Hepatocyte (in vitro differentiated cells): ENCODE measurements around the gene VRK1. TPM values are rescaled to one million over a fixed set of nuclear protein-coding genes. Genes with fewer than 3 reads are reported as not detected.

Source experiments
- DNase-seq: peaks from one replicate; pipeline ENCODE4 v3.0.0-alpha.2; 2016; ENCODE audit warnings: low spot score
- H2AFZ ChIP-seq: fragments of 200-600 bp; sonication (generic); 2 replicates; pipeline ENCODE4 v1.6.0; 2016; ENCODE audit warnings: antibody characterized with exemption, mild to moderate bottlenecking
- H3K27ac ChIP-seq: fragments of 200-600 bp; sonication (generic); 2 replicates; pipeline ENCODE4 v1.5.1; 2016; ENCODE audit warnings: mild to moderate bottlenecking
- H3K27me3 ChIP-seq: fragments of 200-600 bp; sonication (generic); 2 replicates; pipeline ENCODE4 v1.6.1; 2016
- H3K36me3 ChIP-seq: fragments of 200-600 bp; sonication (generic); replicated peaks from 2 replicates; pipeline ENCODE4 v1.5.1; 2016; ENCODE audit warnings: low read depth; ENCODE audit not compliant: insufficient read depth
- H3K4me1 ChIP-seq: fragments of 200-600 bp; sonication (generic); 2 replicates; pipeline ENCODE4 v1.5.1; 2016; ENCODE audit warnings: mild to moderate bottlenecking, moderate library complexity; ENCODE audit not compliant: insufficient read depth
- H3K4me2 ChIP-seq: fragments of 200-600 bp; sonication (generic); 2 replicates; pipeline ENCODE4 v1.6.0; 2016
- H3K4me3 ChIP-seq: fragments of 200-600 bp; sonication (generic); 2 replicates; pipeline ENCODE4 v1.5.1; 2016; ENCODE audit warnings: mild to moderate bottlenecking
- H3K79me2 ChIP-seq: fragments of 200-600 bp; sonication (generic); 2 replicates; pipeline ENCODE4 v1.6.0; 2017; ENCODE audit warnings: mild to moderate bottlenecking
- H3K9me2 ChIP-seq: fragments of 200-600 bp; sonication (generic); replicated peaks from 2 replicates; pipeline ENCODE4 v1.6.0; 2017; ENCODE audit warnings: mild to moderate bottlenecking; ENCODE audit not compliant: insufficient read depth
- H3K9me3 ChIP-seq: fragments of 200-600 bp; sonication (generic); 2 replicates; pipeline ENCODE4 v1.5.1; 2016; ENCODE audit warnings: low read depth, mild to moderate bottlenecking
- H4K20me1 ChIP-seq: fragments of 200-600 bp; sonication (generic); 2 replicates; pipeline ENCODE4 v1.6.0; 2016; ENCODE audit warnings: mild to moderate bottlenecking; ENCODE audit not compliant: insufficient read depth, poor library complexity, severe bottlenecking
- EZH2 ChIP-seq: fragments of 200-600 bp; sonication (generic); IDR thresholded peaks from 2 replicates; pipeline ENCODE4 v1.6.1; 2016; ENCODE audit warnings: antibody characterized with exemption, mild to moderate bottlenecking, borderline replicate concordance
- EZH2phosphoT487 ChIP-seq: fragments of 200-600 bp; sonication (generic); IDR thresholded peaks from one replicate; pipeline ENCODE4 v1.6.1; 2018; ENCODE audit warnings: antibody characterized with exemption, mild to moderate bottlenecking, low read depth, moderate library complexity; ENCODE audit not compliant: unreplicated experiment, severe bottlenecking
- WGBS: methylation state at CpG from one replicate; pipeline ENCODE4 v1.1.6; 2016; ENCODE audit warnings: low lambda C conversion rate; ENCODE audit errors: missing lambda C conversion rate; 5-methylcytosine and 5-hydroxymethylcytosine counted together
- polyA plus RNA-seq: library from polyadenylated mRNA; unstranded; fragments of >200 nt; fragmentation: Nextera tagmentation; extraction: Ambion mirVana; gene quantifications from 2 replicates; pipeline ENCODE4 v1.2.1, GENCODE V29; 2016
- total RNA-seq: library from RNA; depleted of rRNA; stranded (reverse); fragments of >200 nt; gene quantifications from 2 replicates; pipeline ENCODE4 v1.2.3, GENCODE V29; 2014
- TF ChIP-seq, protein P1 (sequence below): fragments of 200-600 bp; sonication (generic); IDR thresholded peaks from 2 replicates; pipeline ENCODE4 v1.5.1; 2016; ENCODE audit warnings: antibody characterized with exemption, mild to moderate bottlenecking; ENCODE audit not compliant: poor library complexity

Gene VRK1
- total and polyA plus RNA-seq, 2 experiments from 2014 or later = 16.5 to 21.5 TPM

DNA sequence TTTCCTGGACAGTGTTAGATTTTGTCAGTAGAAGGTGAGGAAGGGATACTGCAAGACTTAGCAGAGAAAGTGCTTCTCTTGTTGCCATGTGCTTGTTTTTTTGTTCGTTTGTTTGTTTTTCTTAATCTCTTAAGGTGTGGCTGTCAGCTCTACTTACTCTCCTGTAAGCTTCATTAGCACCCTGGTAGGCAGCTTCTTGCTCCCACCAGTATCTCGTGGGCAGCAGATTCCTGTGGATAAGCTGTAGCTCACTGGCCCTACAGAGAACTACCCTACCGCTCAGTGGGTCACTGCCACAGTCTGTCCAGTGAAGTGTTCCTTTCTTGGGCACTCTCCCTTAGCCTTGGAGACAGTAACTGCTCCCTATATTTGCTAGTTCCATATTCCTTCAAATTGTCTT, 30.1 kb downstream of the VRK1 start:
- H3K4me3 ChIP-seq = no peak overlapping the region
- H3K9me2 ChIP-seq = no peaks in the 10 kb centered on the region
- H4K20me1 ChIP-seq = no peaks in the 10 kb centered on the region
- no peak overlapping the region for H2AFZ ChIP-seq
- H3K79me2 ChIP-seq = peaks cover 43% of the 10 kb centered on the region
- TF ChIP-seq EZH2phosphoT487 = no peak
- TF ChIP-seq EZH2 = no peak
- TF ChIP-seq, protein P1, sequence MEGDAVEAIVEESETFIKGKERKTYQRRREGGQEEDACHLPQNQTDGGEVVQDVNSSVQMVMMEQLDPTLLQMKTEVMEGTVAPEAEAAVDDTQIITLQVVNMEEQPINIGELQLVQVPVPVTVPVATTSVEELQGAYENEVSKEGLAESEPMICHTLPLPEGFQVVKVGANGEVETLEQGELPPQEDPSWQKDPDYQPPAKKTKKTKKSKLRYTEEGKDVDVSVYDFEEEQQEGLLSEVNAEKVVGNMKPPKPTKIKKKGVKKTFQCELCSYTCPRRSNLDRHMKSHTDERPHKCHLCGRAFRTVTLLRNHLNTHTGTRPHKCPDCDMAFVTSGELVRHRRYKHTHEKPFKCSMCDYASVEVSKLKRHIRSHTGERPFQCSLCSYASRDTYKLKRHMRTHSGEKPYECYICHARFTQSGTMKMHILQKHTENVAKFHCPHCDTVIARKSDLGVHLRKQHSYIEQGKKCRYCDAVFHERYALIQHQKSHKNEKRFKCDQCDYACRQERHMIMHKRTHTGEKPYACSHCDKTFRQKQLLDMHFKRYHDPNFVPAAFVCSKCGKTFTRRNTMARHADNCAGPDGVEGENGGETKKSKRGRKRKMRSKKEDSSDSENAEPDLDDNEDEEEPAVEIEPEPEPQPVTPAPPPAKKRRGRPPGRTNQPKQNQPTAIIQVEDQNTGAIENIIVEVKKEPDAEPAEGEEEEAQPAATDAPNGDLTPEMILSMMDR = no peak
- no peak for DNase-seq
- 35% methylated on average over 3 of the region's 3 CpGs for WGBS
- no peak overlapping the region for H3K27ac ChIP-seq
- no peak overlapping the region for H3K4me2 ChIP-seq
- H3K27me3 ChIP-seq = no peaks in the 10 kb centered on the region
- H3K9me3 ChIP-seq = no peaks in the 10 kb centered on the region
- H3K36me3 ChIP-seq = no peaks in the 10 kb centered on the region
- H3K4me1 ChIP-seq = no peaks in the 10 kb centered on the region

DNA sequence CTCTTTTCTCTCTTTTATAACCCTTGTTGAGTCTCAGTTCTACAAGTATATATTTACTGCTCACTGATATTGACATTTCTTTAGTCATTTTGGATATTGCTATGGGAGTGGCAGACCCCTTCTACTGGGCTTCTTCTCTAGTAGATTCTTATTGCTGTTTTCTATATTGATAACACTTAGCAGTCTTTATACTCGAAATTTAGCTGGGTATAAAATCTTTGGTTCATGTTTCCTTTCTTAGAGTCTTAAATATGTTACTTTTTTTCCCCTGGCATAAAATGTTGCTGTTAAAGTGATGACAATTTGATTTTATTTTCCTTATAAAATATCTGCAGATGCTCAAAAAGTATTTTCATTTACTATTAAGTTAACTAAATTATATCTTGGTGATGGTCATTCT, 32.6 kb downstream of the VRK1 start:
- no peaks in the 10 kb centered on the region for H3K27me3 ChIP-seq
- H3K9me3 ChIP-seq = no peaks in the 10 kb centered on the region
- no peak overlapping the region for H3K27ac ChIP-seq
- 95% methylated on average over 1 of the region's 1 CpG for WGBS
- no peaks in the 10 kb centered on the region for H4K20me1 ChIP-seq
- no peak for DNase-seq
- H3K79me2 ChIP-seq = peaks cover 31% of the 10 kb centered on the region
- H3K4me1 ChIP-seq = no peaks in the 10 kb centered on the region
- TF ChIP-seq EZH2 = no peak
- TF ChIP-seq, protein P1 = no peak
- no peak for TF ChIP-seq EZH2phosphoT487
- no peaks in the 10 kb centered on the region for H3K36me3 ChIP-seq
- no peaks in the 10 kb centered on the region for H3K9me2 ChIP-seq
- H3K4me2 ChIP-seq = no peak overlapping the region
- H2AFZ ChIP-seq = no peak overlapping the region
- H3K4me3 ChIP-seq = no peak overlapping the region

DNA sequence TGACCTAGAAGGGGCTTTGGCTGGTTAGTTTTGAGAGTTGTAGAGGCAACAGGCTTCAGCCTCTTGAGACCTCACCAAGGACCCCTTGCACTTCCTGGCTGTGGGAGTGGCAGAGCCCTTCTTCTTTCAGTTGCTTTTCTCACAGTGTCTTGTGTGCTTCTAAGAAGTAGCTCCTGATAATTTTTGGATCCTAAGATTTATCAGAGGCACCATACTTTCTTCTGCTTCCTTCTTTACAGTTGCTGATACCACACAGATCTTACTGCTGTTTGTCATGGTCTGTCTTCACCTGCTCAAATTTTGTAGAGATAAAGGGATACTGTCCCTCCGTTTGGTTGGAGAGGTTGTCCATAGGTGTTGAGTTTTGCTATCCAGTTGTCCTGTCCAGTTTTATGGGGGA, 33.8 kb downstream of the VRK1 start:
- H3K4me3 ChIP-seq = no peak overlapping the region
- no peak overlapping the region for H3K4me2 ChIP-seq
- H3K27me3 ChIP-seq = no peaks in the 10 kb centered on the region
- 45% methylated on average over 1 of the region's 1 CpG for WGBS
- H3K4me1 ChIP-seq = no peaks in the 10 kb centered on the region
- H3K36me3 ChIP-seq = no peaks in the 10 kb centered on the region
- no peaks in the 10 kb centered on the region for H3K9me2 ChIP-seq
- no peaks in the 10 kb centered on the region for H4K20me1 ChIP-seq
- H2AFZ ChIP-seq = no peak overlapping the region
- DNase-seq = no peak
- no peaks in the 10 kb centered on the region for H3K9me3 ChIP-seq
- TF ChIP-seq EZH2phosphoT487 (no peak), EZH2 (no peak)
- TF ChIP-seq, protein P1 = no peak
- no peak overlapping the region for H3K27ac ChIP-seq
- H3K79me2 ChIP-seq = peaks cover 27% of the 10 kb centered on the region

DNA sequence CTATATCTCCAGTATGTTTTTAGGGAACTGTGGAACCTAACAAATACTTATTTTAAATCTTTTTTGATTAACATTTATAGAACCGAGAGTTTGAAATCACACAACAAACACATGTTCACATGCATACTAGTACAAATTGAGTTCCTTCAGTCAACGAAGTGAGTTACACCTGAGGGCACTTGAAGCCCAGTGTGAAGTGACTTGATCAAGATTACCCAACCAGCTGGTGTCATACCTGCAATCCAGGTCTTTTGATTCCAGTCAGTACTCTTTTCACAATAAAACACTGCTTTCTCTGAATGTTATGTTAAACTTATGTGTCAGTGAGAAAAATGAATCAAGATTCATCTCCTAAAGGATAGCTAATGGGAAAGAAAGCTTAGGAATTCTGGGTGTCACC, 35.2 kb downstream of the VRK1 start:
- H3K27ac ChIP-seq = no peak overlapping the region
- H3K79me2 ChIP-seq = peaks cover 26% of the 10 kb centered on the region
- no peaks in the 10 kb centered on the region for H3K9me3 ChIP-seq

More for the DNA sequence above, 35.2 kb downstream of the VRK1 start:
- WGBS = 89% methylated on average over 2 of the region's 2 CpGs
- Histone ChIP-seq H3K4me1 (no peaks in the 10 kb centered on the region), H4K20me1 (no peaks in the 10 kb centered on the region), H3K9me2 (no peaks in the 10 kb centered on the region), H3K4me3 (no peak overlapping the region), H3K4me2 (no peak overlapping the region), H3K36me3 (no peaks in the 10 kb centered on the region), H2AFZ (no peak overlapping the region), H3K27me3 (no peaks in the 10 kb centered on the region)
- no peak for DNase-seq
- TF ChIP-seq, protein P1 = no peak
- TF ChIP-seq EZH2phosphoT487 (no peak), EZH2 (no peak)
